ENCODE data around the gene SH3BP4. TPM values are rescaled to one million over a fixed set of nuclear protein-coding genes. Genes with fewer than 3 reads are reported as not detected.

The SH3BP4 gene
- total and polyA plus RNA-seq, 4 donors: 4.1 to 18.4 (median 12.2) TPM

- TF ChIP-seq HNF4G (IDR thresholded peaks at IDR 0.05) (no peak), YY1 (IDR thresholded peaks at IDR 0.05) (no peak), RAD21 (IDR thresholded peaks at IDR 0.05) (no peak), NR2F2 (IDR thresholded peaks at IDR 0.05) (no peak), JUND (IDR thresholded peaks at IDR 0.05) (no peak), FOXA2 (IDR thresholded peaks at IDR 0.05) (no peak), FOXA1 (IDR thresholded peaks at IDR 0.05) (no peak), HNF4A (conservative IDR thresholded peaks at IDR 0.05) (no peak)
- Histone ChIP-seq H3K9ac (ENCODE audit: low read depth in 1 of 2, low read length in 2 of 2) (no peak overlapping the region), H3K9me3 (ENCODE audit: control insufficient read depth in 4 of 4, low read length in 3 of 4) (no peaks in the 10 kb centered on the region), H3K27me3 (ENCODE audit: control insufficient read depth in 4 of 4, insufficient read depth in 4 of 4, low read length in 3 of 4) (no peaks in the 10 kb centered on the region), H3K4me1 (ENCODE audit: control insufficient read depth in 4 of 4, insufficient read depth in 4 of 4, low read length in 3 of 4) (no peaks in the 10 kb centered on the region), H3K4me3 (ENCODE audit: low read depth in 1 of 3, low read length in 3 of 3) (no peak overlapping the region), H3K36me3 (ENCODE audit: control insufficient read depth in 4 of 4, insufficient read depth in 3 of 4, low read depth in 1 of 4, low read length in 3 of 4) (no peaks in the 10 kb centered on the region), H3K27ac (ENCODE audit: low read depth in 1 of 2, low read length in 2 of 2) (no peak overlapping the region)
- DNase-seq (ENCODE audit: low spot score): no peak
- 86% methylated on average over 5 of the region's 5 CpGs for WGBS
These were observed 16.5 kb upstream of the SH3BP4 start for GRCh38 chr2:234935311-234935710.

- H3K9me3 ChIP-seq (ENCODE audit: control insufficient read depth in 4 of 4, low read length in 3 of 4): no peaks in the 10 kb centered on the region
- H3K27me3 ChIP-seq (ENCODE audit: control insufficient read depth in 4 of 4, insufficient read depth in 4 of 4, low read length in 3 of 4): no peaks in the 10 kb centered on the region
- no peak overlapping the region for H3K9ac ChIP-seq (ENCODE audit: low read depth in 1 of 2, low read length in 2 of 2)
- H3K36me3 ChIP-seq (ENCODE audit: control insufficient read depth in 4 of 4, insufficient read depth in 3 of 4, low read depth in 1 of 4, low read length in 3 of 4): no peaks in the 10 kb centered on the region
- DNase-seq (ENCODE audit: low spot score): no peak
- no peak for TF ChIP-seq RAD21 (IDR thresholded peaks at IDR 0.05)
- no peak for TF ChIP-seq REST (IDR thresholded peaks at IDR 0.05)
- TF ChIP-seq FOXA1 (IDR thresholded peaks at IDR 0.05): no peak
- no peak overlapping the region for H3K4me3 ChIP-seq (ENCODE audit: low read depth in 1 of 3, low read length in 3 of 3)
- WGBS: 71% methylated on average over 4 of the region's 4 CpGs
- H3K4me1 ChIP-seq (ENCODE audit: control insufficient read depth in 4 of 4, insufficient read depth in 4 of 4, low read length in 3 of 4): no peaks in the 10 kb centered on the region
- no peak overlapping the region for H3K27ac ChIP-seq (ENCODE audit: low read depth in 1 of 2, low read length in 2 of 2)
These were observed 12.2 kb upstream of the SH3BP4 start for GRCh38 chr2:234939576-234939975.

GRCh38 chr2:234939996-234940395 lies 11.8 kb upstream of the SH3BP4 start:
- Histone ChIP-seq H3K4me1 (ENCODE audit: control insufficient read depth in 4 of 4, insufficient read depth in 4 of 4, low read length in 3 of 4) (no peaks in the 10 kb centered on the region), H3K27ac (ENCODE audit: low read depth in 1 of 2, low read length in 2 of 2) (no peak overlapping the region), H3K9ac (ENCODE audit: low read depth in 1 of 2, low read length in 2 of 2) (no peak overlapping the region), H3K36me3 (ENCODE audit: control insufficient read depth in 4 of 4, insufficient read depth in 3 of 4, low read depth in 1 of 4, low read length in 3 of 4) (no peaks in the 10 kb centered on the region), H3K4me3 (ENCODE audit: low read depth in 1 of 3, low read length in 3 of 3) (no peak overlapping the region), H3K27me3 (ENCODE audit: control insufficient read depth in 4 of 4, insufficient read depth in 4 of 4, low read length in 3 of 4) (no peaks in the 10 kb centered on the region), H3K9me3 (ENCODE audit: control insufficient read depth in 4 of 4, low read length in 3 of 4) (no peaks in the 10 kb centered on the region)
- WGBS: 85% methylated on average over 5 of the region's 5 CpGs
- no peak for DNase-seq (ENCODE audit: low spot score)
- TF ChIP-seq RXRA (IDR thresholded peaks at IDR 0.05) (no peak), REST (IDR thresholded peaks at IDR 0.05) (no peak), ATF3 (IDR thresholded peaks at IDR 0.05) (no peak), HNF4A (conservative IDR thresholded peaks at IDR 0.05) (no peak), CTCF (IDR thresholded peaks at IDR 0.05; ENCODE audit: low read depth, low read length, missing input control) (no peak), HNF4G (IDR thresholded peaks at IDR 0.05) (no peak), TAF1 (conservative IDR thresholded peaks at IDR 0.05) (no peak), MAX (IDR thresholded peaks at IDR 0.05) (no peak), GABPA (IDR thresholded peaks at IDR 0.05 in 1 of 2, conservative IDR thresholded peaks at IDR 0.05 in 1 of 2) (no peak), ZBTB33 (IDR thresholded peaks at IDR 0.05) (no peak)
